GM10847 (cell line): ENCODE measurements around the gene SFT2D1.

ENCODE experiments used
- POLR2A ChIP-seq: IDR thresholded peaks from 2 replicates; pipeline ENCODE4 v1.6.1; 2011; ENCODE audit not compliant: insufficient read length; ENCODE audit errors: extremely low read depth

The SFT2D1 gene

GRCh38 chr6:166301611-166302529 is 40.5 kb downstream of the SFT2D1 start:
- no peak for TF ChIP-seq POLR2A

DNA sequence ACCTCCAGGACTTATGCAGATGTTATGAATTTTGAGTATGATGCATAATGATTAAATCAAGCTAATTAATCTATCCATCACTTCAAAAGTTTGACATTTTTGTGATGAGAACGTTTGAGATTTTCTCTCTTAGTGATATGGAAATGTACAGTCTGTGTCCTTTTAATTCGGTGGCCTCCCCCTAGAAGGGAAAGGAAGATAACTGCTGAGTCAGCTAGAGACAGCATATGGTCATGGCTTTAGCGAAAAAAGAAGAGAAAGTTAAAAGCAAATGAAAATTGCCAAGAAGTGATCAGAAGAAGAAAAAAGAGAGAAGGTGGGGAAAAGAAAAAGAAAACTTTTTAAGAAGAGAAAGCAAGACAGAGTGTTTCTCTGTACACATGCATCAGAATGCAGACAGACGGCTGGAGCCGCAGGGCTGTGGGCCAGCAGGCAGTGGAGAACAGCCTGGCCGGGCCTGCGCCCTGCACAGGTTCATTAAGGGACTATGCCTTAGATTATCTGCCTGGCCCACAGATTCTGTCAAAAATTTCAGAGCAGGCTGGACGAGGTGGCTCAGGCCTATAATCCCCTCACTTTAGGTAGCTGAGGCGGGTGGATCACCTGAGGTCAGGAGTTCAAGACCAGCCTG is 41.9 kb downstream of the SFT2D1 start:
- no peak for TF ChIP-seq POLR2A

DNA sequence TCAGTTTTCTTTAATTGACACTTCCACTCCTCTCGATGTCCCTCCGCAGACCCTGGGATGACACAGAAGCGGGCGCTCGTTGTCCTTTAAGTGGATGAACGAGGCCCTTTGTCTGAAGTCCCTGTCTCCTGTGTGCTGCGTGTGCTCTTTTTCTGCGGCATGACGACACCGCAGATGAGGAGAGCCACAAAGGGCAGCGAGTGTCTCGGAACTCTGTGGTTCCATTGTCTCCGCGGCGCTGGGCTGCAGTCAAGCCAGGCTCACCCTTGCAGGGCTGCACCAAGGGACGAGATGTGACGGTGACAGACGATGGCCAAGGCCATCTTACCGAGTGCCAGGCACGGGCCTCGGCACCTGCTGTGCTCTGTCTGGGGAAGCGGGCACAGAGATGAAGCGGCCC is 44.7 kb downstream of the SFT2D1 start:
- TF ChIP-seq POLR2A, result no peak

- TF ChIP-seq POLR2A, result no peak
Observed at GRCh38 chr6:166296035-166296883, 46.1 kb downstream of the SFT2D1 start.

DNA sequence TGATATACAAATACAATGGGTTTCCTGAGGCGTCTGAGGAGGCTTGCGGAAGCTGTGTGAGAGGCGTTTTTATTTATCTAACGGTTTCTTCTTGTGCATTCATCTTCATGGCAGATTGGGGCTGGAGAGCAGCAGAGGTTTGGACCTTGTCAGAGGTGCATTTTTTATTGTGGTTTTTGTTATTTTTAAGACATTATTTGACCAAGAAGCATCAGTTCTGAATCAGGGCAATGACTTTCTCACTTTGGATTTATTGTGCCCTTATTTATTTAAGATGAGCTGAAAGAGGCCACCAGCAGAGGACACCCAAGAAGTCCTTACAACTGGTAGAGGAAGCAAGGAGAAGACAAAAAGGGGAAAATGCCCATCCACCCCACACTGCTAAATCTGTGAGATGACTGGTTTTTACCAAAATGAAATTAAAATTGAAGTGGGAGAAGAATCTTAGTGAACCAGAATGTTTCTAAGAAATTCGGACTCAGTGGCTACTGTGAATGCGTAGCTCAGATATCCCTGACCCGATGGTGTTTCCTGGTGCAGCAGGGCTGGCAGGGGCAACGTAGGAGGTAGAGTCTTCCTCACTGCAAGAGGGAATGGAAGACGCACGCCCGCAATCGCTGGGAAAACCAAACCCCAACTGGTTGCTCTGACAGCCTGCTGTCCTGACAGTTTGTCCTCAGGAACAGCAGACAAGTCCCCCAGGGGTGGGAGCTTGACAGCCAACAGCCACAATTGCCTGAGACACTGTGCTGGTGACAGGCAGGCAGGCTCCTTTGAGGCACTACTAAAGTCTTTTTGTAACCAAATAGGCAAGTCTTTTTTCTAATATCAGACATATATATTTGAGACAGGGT is 48.4 kb downstream of the SFT2D1 start:
- no peak for TF ChIP-seq POLR2A

DNA sequence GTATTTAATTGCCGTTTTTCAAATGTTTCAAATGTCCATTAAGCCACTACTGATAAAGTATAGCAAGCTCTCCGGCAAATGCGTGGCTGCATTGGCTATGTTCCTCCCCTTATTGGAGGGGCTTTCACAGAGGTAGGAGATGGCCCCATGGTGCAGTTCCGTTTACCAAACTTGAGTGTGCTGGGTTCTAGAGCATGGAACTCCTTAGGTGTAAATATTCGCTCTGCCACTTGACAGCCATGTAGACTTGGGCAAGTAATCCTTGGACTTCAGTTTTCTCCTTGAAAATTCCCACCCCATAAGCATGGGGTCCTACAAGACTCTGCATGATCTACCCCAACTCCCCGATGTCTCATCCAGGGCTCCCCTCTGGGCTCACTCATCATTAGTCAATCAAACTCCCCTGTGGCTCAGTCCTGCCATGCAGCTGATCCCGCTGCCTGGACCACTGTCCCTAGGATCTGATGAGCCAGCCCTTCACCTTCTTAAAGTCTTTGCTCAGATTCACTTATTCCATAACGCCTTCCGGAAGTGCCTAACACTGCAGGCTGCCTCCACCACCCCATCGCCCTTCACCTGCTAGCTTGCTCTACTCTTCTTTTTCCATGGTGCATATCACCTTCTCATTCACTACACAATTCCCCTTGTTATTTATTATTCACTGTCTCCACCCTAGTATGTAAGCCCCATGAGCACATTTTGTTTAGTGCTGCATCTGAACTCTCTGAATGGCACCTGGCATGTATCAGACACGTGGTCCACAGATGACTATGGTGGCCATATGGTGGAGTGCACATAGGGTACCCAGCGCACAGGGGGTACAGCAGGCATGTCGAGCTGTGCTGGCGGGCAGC is 52.9 kb downstream of the SFT2D1 start:
- no peak for TF ChIP-seq POLR2A

GRCh38 chr6:166286839-166287271 is 55.5 kb downstream of the SFT2D1 start:
- TF ChIP-seq POLR2A, result no peak

GRCh38 chr6:166285233-166285632 is 57.1 kb downstream of the SFT2D1 start:
- no peak for TF ChIP-seq POLR2A

DNA sequence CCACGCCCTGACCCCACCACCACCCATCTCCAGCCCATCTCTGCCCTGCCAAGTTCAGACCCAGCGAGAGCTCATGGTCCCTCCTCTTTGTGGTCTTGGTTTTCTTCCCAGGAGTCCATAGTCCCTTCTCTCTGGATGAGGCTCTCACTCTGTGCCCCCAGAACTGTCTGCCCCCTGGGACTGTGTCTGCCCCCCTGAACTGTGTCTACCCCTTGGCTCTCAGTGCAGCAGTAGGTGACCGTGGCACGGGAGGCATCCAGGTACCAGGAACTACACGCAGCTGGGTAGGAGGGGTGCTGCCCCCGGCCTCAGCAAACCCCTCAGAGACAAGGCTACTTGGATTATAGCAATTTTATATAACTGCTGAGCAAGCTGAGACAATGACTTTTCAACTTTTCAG is 57.7 kb downstream of the SFT2D1 start:
- TF ChIP-seq POLR2A, result no peak

DNA sequence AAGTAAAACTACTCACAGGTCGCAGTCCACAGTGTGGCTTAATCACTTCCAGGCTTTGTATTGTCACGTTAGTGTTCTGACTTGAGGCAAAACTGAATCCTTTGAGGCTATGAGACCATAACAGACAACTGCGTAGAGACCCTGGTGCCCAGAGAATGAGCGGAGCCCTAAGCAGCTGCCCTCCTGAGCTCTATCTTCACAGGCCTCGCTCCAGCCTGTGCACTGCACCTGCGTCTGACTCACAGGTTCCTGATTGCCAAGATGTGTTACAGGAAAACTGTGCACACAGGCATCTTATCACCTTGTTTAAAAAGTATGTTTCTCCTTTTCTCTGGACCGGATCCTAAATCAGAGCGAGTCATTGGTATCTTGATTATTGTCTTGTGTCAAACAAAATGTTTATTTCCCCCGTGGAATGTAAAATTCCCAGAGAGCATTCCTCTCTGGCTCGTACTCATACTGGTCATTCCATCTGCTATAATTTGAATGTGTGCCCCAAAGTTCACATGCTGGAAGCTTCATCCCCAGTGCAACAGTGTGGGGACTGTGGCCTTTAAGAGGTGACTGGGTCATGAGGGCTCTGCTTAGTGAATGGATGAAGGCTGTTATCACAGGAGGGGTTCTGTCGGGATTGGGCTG is 59.8 kb downstream of the SFT2D1 start:
- TF ChIP-seq POLR2A, result no peak

DNA sequence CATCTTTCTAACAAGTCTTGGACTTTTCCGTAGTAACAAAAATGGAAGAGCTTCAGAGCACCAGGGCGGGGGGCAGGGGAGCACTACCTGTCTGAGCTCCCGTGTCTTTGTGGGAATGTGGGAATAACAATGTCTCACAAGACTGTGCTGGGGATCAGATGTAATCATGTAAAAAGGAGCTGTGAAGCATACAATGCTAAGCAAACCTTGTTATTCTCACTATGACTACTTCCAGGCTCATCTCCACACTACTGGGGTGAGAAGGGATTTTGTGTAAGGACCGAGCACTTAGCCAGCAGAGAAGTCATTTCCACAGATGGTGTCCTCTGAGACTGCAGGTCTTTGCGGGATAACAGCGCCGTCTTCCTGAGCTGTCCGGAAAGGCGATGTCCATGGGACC is 61.2 kb downstream of the SFT2D1 start:
- no peak for TF ChIP-seq POLR2A

GRCh38 chr6:166279393-166279679 is 63.0 kb downstream of the SFT2D1 start:
- TF ChIP-seq POLR2A, result no peak

DNA sequence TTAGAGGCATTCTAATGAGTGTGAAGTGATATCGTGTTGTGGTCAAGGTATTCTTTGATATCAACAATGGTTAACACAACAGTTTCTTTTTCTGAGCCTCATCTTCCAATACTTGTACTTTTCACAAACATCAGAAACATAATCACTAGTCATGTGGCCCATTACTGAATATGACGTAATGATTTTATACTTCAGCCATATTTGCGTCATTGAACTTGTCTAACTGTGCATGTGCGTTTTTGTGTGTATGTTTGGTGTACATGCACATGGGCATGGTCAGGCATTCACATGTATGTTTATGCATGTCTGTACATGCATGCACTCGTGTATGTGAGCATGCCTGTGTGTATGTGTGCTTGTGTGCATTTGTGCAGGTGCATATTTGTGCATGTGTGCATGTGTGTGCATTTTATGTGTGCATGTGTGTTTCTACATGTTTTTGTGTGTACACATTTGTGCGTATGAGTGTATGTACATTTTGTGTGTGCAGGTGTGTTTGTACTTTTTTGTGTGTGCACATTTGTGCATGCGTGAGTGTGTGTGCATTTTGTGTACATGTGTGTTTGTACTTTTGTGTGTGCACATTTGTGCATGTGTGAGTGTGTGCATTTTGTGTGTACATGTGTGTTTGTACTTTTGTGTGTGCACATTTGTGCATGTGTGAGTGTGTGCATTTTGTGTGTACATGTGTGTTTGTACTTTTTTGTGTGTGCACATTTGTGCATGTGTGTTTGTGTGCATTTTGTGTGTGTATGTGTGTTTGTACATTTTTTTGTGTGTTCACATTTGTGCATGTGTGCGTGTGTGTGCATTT is 63.6 kb downstream of the SFT2D1 start:
- TF ChIP-seq POLR2A, result no peak
